B cell (primary cell): ENCODE data around the gene BRSK2. TPM values are rescaled to one million over a fixed set of nuclear protein-coding genes. Genes with fewer than 3 reads are reported as not detected.

Source experiments
- ATAC-seq: fragments of 200-7000 bp; cut with Tn5 transposase; one replicate; pipeline ENCODE4 v1.10.0; 2021; ENCODE audit warnings: low read depth, mild to moderate bottlenecking, moderate number of reproducible peaks, moderate library complexity
- CTCF ChIA-PET: fragments of 350-600 bp; sonication (Branson Sonifier 250); formaldehyde crosslinking; loops from one replicate; lab custom pipeline; 2021; ENCODE audit warnings: antibody characterized with exemption, inconsistent platforms; lab: Charles Lee
- POLR2A ChIA-PET: fragments of 350-600 bp; sonication (Branson Sonifier 250); formaldehyde crosslinking; loops from one replicate; lab custom pipeline; 2021; ENCODE audit warnings: antibody characterized with exemption; lab: Charles Lee
- DNase-seq: peaks from one replicate; pipeline ENCODE4 v3.0.0; 2013
- H2AFZ ChIP-seq: 2 replicates; pipeline ENCODE4 v1.6.1; 2012; ENCODE audit warnings: mild to moderate bottlenecking, low read depth, low read length; ENCODE audit not compliant: insufficient read depth, poor library complexity, severe bottlenecking
- H3K27ac ChIP-seq, 2 donors: 1 replicate in 1 of 2; 2 replicates in 1 of 2; pipeline ENCODE4 v1.5.1; 2012 to 2013; ENCODE audit warnings: low read length in 2 of 2, mild to moderate bottlenecking in 2 of 2, moderate library complexity in 1 of 2
- H3K27me3 ChIP-seq, 4 experiments: fragments of 200-600 bp in 1 of 4; sonication (generic) in 1 of 4; replicated peaks in 1 of 4; 1 replicate in 2 of 4; 2 replicates in 2 of 4; pipeline versions ENCODE4 v1.6.1 to v1.7.0; 2013 to 2016; ENCODE audit warnings: low read length in 3 of 4, mild to moderate bottlenecking in 2 of 4, mixed read lengths in 1 of 4, moderate library complexity in 1 of 4; ENCODE audit not compliant: insufficient read depth in 4 of 4, control insufficient read depth in 3 of 4; ENCODE audit errors: control extremely low read depth in 1 of 4
- H3K36me3 ChIP-seq, 2 experiments: replicated peaks in 1 of 2; 1 replicate in 1 of 2; 2 replicates in 1 of 2; pipeline versions ENCODE4 v1.6.1 to v1.7.1; 2013; ENCODE audit warnings: low read length in 1 of 2; ENCODE audit not compliant: insufficient read depth in 2 of 2, control insufficient read depth in 1 of 2; ENCODE audit errors: control extremely low read depth in 1 of 2, extremely low read depth in 1 of 2
- H3K4me1 ChIP-seq, 2 donors: fragments of 200-600 bp in 1 of 2; sonication (generic) in 1 of 2; 1 replicate in 1 of 2; 2 replicates in 1 of 2; pipeline versions ENCODE4 v1.5.1 to v1.6.1; 2013 to 2017; ENCODE audit warnings: low read length in 2 of 2; ENCODE audit not compliant: control insufficient read depth in 2 of 2, insufficient read depth in 2 of 2
- H3K4me2 ChIP-seq: replicated peaks from 2 replicates; pipeline ENCODE3; 2012; ENCODE audit warnings: mild to moderate bottlenecking, low read depth, low read length; ENCODE audit not compliant: poor library complexity, severe bottlenecking
- H3K4me3 ChIP-seq, 5 experiments: fragments of 200-600 bp in 1 of 5; sonication (generic) in 1 of 5; 1 replicate in 3 of 5; 2 replicates in 2 of 5; pipeline versions ENCODE4 v1.5.1 to v1.7.0; 2011 to 2016; ENCODE audit warnings: low read length in 4 of 5, mild to moderate bottlenecking in 4 of 5, low read depth in 2 of 5, control low read depth in 1 of 5, moderate library complexity in 1 of 5; ENCODE audit not compliant: insufficient read depth in 1 of 5; ENCODE audit errors: control extremely low read depth in 1 of 5, extremely low read depth in 1 of 5
- H3K79me2 ChIP-seq: fragments of 200-600 bp; sonication (generic); one replicate; pipeline ENCODE4 v1.6.0; 2016; ENCODE audit warnings: low read length; ENCODE audit not compliant: control insufficient read depth, insufficient read depth
- H3K9ac ChIP-seq: fragments of 200-600 bp; sonication (generic); 2 replicates; pipeline ENCODE4 v1.6.1; 2017; ENCODE audit warnings: mild to moderate bottlenecking, low read length, moderate library complexity
- H3K9me3 ChIP-seq, 3 donors: one replicate each; pipeline versions ENCODE4 v1.6.1 to v1.7.1; 2013; ENCODE audit warnings: low read length in 2 of 3; ENCODE audit not compliant: control insufficient read depth in 2 of 3, insufficient read depth in 1 of 3; ENCODE audit errors: control extremely low read depth in 1 of 3
- H4K20me1 ChIP-seq: 2 replicates; pipeline ENCODE4 v1.6.0; 2012; ENCODE audit warnings: mild to moderate bottlenecking, low read length; ENCODE audit not compliant: insufficient read depth, control insufficient read depth, poor library complexity, severe bottlenecking
- H3K27ac Mint-ChIP-seq: one replicate; pipeline ENCODE4 v1.8.0; 2021; ENCODE audit warnings: mixed read lengths
- H3K27me3 Mint-ChIP-seq: one replicate; pipeline ENCODE4 v1.8.0; 2021; ENCODE audit warnings: mixed read lengths
- H3K4me1 Mint-ChIP-seq: one replicate; pipeline ENCODE4 v1.8.0; 2021; ENCODE audit warnings: mixed read lengths
- H3K4me3 Mint-ChIP-seq: one replicate; pipeline ENCODE4 v1.8.0; 2021; ENCODE audit warnings: mixed read lengths
- H3K9me3 Mint-ChIP-seq: one replicate; pipeline ENCODE4 v1.8.0; 2022; ENCODE audit warnings: mixed read lengths; ENCODE audit not compliant: insufficient read depth
- CTCF ChIP-seq: fragments of 200-600 bp; IDR thresholded peaks from one replicate; pipeline ENCODE4 v1.8.0; 2022; ENCODE audit warnings: antibody characterized with exemption, mild to moderate bottlenecking
- EZH2 ChIP-seq: IDR thresholded peaks from 2 replicates; pipeline ENCODE4 v1.6.1; 2012; ENCODE audit warnings: borderline replicate concordance, low read depth, mild to moderate bottlenecking, moderate library complexity, low read length; ENCODE audit not compliant: insufficient read depth, poor library complexity, severe bottlenecking
- WGBS: methylation state at CpG from one replicate; pipeline ENCODE4 v1.1.5; 2013; ENCODE audit warnings: missing lambda C conversion rate; ENCODE audit not compliant: insufficient coverage; 5-methylcytosine and 5-hydroxymethylcytosine counted together
- intact Hi-C: fragments of 100-400 bp; cut with micrococcal nuclease; formaldehyde crosslinking; loops from one replicate; pipeline ENCODE4 v1.10.0; 2022
- polyA plus RNA-seq: library from polyadenylated mRNA; depleted of rRNA; stranded (reverse); fragments of >200 nt; gene quantifications from 2 replicates; pipeline ENCODE4 v1.2.3, GENCODE V29; 2012
- total RNA-seq, 2 donors: library from RNA; stranded (reverse); fragments of 120-200 nt in 1 of 2; gene quantifications; 1 replicate in 1 of 2; 2 replicates in 1 of 2; pipeline versions ENCODE4 v1.2.3 to v1.2.4, GENCODE V29; 2013 to 2022

The BRSK2 gene
- total and polyA plus RNA-seq, 2 donors (not counting 1 experiment from before 2014, with no cell fraction given) = 0.51 to 0.79 TPM

- H3K27ac Mint-ChIP-seq = no peak overlapping the region
- no peak overlapping the region for H3K27ac ChIP-seq
- H3K4me3 ChIP-seq = no peak overlapping the region
- H3K4me2 ChIP-seq = no peak overlapping the region
- intact Hi-C loops = no loop called here
- H3K9me3 Mint-ChIP-seq = no peaks in the 10 kb centered on the region
- no peak for ATAC-seq
- ChIA-PET CTCF (interaction anchor here (1.1 kb wide), 1 partner anchor 12 kb away, joined by 3 read pairs; no protein-coding TSS in a partner anchor), POLR2A (no interaction called here)
- H3K4me3 Mint-ChIP-seq = no peak overlapping the region
- H3K9ac ChIP-seq = no peak overlapping the region
- no peak overlapping the region for H2AFZ ChIP-seq
- H3K9me3 ChIP-seq = peaks cover 0 to 13% (median 0%) of the 10 kb centered on the region in 3 donors
- no peak for DNase-seq
- peaks cover 98% of the 10 kb centered on the region for H3K79me2 ChIP-seq
- 98% methylated on average over 17 of the region's 20 CpGs for WGBS
- TF ChIP-seq CTCF (no peak), EZH2 (no peak)
- H3K36me3 ChIP-seq = peaks cover 0 to 10% of the 10 kb centered on the region in 2 experiments
- no peaks in the 10 kb centered on the region for H3K27me3 Mint-ChIP-seq
- H3K4me1 ChIP-seq = peaks cover 0 to 15% of the 10 kb centered on the region in 2 donors
- H3K27me3 ChIP-seq = no peaks in the 10 kb centered on the region
- peaks cover 27% of the 10 kb centered on the region for H3K4me1 Mint-ChIP-seq
- peaks cover 99% of the 10 kb centered on the region for H4K20me1 ChIP-seq
Observed at GRCh38 chr11:1502954-1503707, 113.4 kb downstream of the BRSK2 start.

- no peak overlapping the region for H3K4me2 ChIP-seq
- peaks cover 98% of the 10 kb centered on the region for H3K79me2 ChIP-seq
- Mint-ChIP-seq H3K27ac (no peak overlapping the region), H3K4me3 (no peak overlapping the region), H3K27me3 (no peaks in the 10 kb centered on the region), H3K4me1 (peaks cover 25% of the 10 kb centered on the region), H3K9me3 (no peaks in the 10 kb centered on the region)
- peaks cover 0 to 13% (median 0%) of the 10 kb centered on the region in 3 donors for H3K9me3 ChIP-seq
- intact Hi-C loops = no loop called here
- peaks cover 99% of the 10 kb centered on the region for H4K20me1 ChIP-seq
- TF ChIP-seq EZH2 (no peak), CTCF (no peak)
- 98% methylated on average over 14 of the region's 14 CpGs for WGBS
- DNase-seq (no peak), ATAC-seq (no peak)
- POLR2A ChIA-PET = no interaction called here
- CTCF ChIA-PET = no interaction called here
- peaks cover 0 to 7% of the 10 kb centered on the region in 2 experiments for H3K36me3 ChIP-seq
- no peaks in the 10 kb centered on the region for H3K27me3 ChIP-seq
- H3K4me1 ChIP-seq = peaks cover 0 to 21% of the 10 kb centered on the region in 2 donors
- no peak overlapping the region for H3K4me3 ChIP-seq
- no peak overlapping the region for H3K9ac ChIP-seq
- no peak overlapping the region for H2AFZ ChIP-seq
- H3K27ac ChIP-seq = no peak overlapping the region
Observed at GRCh38 chr11:1503708-1504104, 114.0 kb downstream of the BRSK2 start.
